ENCODE data around the gene C10orf62.

The C10orf62 gene

DNA sequence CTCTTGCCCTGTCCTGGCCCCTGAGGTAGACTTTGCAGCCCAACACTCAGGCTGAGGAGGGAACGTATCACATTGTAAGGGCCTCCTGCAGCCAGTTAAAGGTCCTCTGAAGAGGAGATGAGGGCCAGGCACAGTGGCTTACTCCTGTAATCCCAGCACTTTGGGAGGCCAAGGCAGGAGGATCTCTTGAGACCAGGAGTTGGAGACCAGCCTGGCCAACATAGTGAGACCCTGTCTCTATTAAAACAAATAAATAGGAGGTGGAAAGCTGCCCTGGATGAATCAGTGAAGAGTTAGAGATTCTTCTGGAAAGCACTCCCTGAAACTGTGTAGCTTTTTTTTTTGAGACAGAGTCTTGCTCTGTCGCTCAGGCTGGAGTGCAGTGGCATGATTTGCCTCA is 2.3 kb upstream of the C10orf62 start:
- FAIRE-seq = no peak

DNA sequence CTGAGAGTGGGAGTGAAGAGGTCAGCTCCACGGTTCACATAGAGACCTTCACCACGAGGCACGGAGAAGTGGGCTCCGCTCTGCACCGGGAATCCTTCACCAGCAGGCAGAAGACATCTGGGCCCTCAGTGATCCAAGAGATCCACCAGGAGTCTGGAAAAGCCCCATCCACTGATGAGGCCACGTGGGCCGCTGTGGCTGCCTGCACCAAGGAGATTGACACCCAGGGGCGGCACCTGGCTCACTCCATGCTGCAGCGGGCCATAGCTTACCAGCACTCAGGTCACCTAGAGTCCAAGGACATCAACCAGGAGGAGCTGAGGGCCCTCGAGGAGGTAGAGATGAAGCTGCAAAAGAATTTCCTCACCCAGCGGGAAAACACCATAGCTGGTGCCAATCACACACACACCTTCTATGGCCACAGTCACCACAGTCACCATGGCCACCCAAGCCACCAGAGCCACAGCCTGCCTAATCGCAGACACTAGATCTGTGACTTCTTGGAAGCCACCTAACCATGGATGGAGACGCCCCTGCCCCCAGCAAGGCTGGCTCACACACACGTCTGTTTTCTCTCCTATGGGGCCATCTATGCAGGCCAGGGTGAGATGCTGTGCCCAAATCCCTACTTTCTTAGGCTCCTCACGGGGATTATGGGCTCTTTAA is 694 bp downstream of the C10orf62 start:
- no peak for FAIRE-seq

DNA sequence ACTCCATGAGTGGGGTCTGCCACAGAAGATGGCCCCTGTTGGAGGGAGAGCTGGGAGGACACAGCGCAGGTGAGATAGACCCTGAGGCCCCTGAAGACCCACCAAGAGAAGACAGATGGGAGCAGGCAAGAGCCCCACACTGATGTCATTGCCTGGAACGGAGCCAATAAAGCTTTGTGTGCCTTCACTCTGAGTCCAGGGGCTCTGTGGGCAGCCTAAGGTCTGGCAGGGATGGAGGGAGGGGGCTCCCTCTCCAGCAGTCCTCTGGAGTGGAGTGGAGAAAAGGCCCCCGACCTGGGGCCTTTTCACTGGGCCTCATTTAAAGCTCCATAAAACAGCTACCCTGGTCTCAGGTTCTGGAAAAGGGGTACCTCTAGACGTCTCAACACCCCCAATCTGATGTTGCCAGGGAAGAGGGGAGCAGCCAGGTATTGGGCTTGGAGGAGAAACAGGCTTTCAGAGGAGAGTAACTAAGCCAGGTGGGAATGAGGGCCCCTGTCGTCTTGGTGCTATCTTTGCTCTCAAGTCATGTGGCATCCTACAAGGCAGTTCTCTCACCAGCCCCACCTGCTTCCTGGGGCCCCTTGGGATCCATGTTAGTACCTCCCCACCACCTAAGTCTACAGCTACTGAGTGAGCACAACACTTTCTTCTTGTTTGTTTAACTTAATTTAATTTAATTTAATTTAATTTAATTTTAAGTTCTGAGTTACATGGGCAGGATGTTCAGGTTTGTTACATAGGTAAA is 1.4 kb downstream of the C10orf62 start:
- FAIRE-seq = no peak

DNA sequence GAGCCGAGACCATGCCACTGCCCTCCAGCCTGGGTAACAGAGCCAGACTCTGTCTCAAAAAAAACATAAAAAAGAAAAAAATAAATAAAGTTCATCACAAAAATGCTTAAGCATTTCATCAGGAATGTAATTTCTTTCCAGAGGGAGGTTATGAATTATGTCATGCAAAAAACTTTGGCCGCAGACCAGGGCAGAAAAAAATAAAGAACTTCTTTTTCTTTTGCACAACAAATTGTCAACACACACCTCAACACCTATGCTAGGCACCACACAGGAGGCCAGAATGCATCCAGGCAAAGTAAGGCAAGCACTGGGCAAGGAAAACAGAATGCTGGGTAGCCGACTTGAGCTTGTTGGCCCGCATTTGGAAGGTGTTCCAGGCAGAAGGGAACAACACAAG is 3.9 kb downstream of the C10orf62 start:
- no peak for FAIRE-seq

DNA sequence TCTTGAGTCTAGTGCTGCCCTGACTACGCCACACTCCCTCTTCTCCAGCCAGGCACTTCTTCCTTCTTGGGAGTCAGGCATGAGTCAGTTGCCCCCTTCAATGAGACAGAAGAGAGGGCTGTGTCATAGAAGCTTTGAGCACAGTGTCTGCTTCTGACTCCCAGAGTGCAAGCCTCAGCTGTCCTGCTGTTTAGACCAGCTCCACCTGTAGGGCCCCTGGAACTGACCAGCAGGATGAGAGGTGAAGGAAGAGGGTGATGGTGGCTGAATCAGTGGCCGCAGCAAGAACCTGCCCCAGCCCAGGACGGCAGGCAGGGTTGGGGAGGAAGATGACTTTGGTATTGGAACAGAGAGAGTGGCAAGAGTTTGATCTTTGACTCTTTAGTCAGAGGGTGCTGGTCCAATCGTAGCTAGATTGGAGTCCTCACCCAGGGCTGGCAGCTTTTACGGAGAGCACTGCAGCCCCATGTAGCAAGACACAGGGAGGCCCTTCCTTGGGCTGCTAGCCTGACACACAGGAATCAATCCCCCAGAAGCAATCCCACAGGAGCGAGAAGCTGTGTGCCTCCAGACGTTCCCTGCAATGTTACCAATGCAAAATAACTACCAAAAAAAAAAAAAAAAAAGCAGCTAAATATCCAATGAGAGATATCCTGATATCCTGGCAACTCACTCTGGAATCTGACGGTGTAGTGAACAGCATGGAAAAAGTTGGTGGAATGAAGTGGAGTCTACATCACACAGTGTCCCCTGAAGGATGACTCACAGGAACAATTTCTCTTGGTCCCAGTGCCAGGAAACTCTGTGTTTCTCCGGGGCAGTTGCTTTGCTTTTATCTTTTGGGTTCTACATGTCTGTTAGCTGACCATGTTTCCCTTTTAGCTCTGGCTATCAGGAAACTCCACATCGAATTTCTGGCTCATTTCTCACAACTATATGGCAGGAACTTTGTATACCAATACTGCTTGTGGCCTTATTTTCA is 6.9 kb downstream of the C10orf62 start:
- FAIRE-seq = peak; percentile 98

DNA sequence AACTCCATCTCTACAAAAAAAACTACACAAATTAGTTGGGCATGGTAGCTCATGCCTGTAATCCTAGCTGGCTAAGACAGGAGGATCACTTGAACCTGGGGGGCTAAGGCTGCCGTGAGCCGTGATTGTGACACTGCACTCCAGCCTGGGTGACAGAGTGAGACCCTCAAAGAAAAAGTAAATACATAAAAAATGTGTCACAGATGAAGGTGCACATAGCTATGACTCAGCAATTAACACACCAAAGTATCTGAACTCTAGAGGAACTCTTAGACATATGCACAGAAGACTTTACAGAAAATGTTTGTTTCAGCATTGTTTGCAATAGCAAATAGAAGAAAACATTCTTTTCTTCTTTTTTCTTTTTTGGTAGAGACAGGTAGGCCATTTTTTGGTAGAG is 8.3 kb downstream of the C10orf62 start:
- no peak for FAIRE-seq

DNA sequence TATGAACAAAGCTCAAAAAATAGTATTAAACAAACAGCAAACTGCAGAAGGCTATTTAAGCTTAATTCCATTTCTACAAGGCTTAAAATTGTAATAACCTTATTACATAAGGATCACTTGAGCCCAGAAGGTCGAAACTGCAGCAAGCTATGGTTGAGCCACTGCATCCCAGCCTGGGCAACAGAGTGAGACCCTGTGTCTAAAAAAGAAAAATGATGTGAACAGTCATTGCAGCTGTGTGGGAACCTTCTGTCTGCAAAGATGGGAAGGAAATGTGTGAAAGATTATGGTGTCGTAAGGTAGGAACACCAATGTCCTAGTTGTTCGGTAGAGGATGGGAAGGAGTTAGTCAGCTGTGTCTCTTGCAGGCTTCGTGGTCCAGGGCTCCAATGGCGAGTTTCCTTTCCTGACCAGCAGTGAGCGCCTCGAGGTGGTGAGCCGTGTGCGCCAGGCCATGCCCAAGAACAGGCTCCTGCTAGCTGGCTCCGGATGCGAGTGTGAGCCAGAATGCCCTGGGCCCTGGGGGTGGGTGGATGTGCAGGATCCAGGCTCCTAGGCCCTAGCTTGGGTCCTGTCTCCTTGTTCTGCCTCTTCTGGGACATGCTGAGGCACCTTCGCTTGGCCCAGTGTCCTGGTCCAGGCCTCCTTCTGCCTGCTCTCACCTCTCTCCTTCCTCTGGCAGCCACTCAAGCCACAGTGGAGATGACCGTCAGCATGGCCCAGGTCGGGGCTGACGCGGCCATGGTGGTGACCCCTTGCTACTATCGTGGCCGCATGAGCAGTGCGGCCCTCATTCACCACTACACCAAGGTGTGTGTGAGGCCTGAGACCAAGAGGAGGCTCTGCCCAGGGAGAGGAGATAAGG is 9.1 kb downstream of the C10orf62 start:
- FAIRE-seq = no peak

DNA sequence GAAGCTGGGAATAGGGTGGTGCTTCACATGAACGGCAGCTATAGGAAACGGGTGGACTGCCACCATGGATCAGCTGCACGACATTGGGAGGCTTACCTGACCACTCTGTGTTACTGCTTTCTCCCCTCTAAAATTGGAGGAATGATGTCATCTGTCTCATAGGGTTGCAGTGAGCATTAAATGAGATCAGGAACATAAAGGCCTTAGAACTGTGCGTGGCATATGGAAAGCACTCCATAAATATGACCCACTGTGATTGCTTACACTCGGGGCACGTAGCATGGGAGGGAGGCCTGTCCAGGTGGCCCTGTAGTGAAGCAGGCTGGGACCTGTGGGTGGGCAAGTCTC is 9.7 kb downstream of the C10orf62 start:
- no peak for FAIRE-seq

DNA sequence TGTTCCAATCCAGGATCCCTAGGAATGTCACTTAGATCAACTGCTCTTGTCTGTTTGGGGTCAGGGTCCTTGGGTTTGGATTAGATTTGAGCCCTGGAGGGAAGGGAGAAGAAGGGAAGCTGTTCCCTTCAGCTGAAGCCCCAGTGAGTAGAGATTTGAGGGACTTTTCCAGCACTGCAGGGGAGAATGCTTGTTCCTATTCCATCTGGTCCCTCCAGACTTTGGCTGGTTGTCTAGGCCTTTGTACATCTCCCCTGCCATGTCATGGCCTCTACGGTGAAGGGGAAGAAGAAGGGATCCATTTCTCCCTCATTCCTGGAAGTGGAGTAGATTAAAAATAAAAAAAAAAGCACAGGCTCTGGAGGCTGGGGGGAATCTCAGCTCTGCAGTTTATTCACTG is 11.1 kb downstream of the C10orf62 start:
- FAIRE-seq = no peak

DNA sequence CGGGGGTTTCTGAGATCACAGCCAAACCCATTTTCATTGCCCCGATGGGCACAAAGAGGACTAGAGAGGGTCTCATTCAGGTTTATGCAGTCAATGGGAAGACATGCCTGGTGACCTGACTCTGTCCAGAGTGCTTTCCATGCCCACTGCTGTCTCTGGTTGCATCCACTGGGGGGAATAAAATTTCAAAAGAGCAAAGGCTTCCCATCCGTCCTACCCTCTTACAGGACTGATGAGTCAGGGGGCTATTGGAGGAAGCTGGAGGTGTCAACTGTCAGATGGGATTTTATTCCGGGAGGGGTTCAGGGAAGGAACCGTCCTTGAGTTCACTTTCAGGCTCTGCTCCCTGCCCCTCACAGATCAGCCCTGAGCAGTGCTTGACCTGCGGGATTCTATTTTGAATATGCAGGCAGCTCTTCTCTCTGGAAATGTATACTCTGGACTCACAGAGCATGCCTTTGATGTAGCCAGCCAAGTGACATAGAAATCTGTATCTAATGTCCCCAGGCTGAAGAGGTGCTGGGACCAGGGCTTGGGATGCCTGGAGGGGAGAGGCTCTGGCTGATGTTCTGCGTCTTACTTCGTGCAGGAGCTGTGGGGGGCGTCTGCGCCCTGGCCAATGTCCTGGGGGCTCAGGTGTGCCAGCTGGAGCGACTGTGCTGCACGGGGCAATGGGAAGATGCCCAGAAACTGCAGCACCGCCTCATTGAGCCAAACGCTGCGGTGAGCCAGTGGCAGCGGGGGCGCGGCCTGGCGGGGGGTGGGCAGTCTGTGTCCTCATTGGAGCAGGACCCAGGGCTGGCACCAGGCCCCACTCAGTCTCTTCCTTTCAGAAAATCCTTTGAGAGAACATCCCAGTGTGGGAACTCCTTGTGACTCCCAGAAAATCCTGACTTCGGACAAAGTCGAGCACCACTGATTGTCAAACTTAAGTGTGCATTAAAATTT is 12.0 kb downstream of the C10orf62 start:
- no peak for FAIRE-seq

DNA sequence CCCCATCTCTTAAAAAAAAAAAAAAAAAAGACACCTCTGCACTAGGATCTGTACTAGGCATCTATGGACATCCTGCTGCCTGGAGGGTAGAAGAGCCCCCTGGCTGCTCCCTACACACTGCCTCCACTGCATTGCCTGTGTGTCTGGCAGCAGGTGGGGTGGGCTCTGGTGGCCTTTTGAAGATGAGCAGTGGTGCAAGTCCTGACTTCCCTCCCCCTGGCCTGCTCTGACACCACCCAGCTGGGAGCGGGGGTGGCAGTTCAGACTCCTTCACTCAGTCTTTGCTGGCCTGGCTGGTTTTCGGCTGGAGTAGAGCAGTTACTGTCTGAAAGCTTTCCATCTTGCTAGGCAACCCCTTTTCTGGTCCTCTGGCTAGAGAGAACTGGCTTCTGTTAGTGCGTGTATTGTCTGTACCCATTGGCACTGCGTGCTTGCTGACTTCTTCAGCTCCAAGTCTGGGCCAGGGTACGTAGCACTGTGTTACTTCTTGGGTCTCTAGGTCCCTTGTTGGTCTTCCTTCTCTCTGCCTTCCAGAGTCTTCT is 17.6 kb downstream of the C10orf62 start:
- no peak for FAIRE-seq

DNA sequence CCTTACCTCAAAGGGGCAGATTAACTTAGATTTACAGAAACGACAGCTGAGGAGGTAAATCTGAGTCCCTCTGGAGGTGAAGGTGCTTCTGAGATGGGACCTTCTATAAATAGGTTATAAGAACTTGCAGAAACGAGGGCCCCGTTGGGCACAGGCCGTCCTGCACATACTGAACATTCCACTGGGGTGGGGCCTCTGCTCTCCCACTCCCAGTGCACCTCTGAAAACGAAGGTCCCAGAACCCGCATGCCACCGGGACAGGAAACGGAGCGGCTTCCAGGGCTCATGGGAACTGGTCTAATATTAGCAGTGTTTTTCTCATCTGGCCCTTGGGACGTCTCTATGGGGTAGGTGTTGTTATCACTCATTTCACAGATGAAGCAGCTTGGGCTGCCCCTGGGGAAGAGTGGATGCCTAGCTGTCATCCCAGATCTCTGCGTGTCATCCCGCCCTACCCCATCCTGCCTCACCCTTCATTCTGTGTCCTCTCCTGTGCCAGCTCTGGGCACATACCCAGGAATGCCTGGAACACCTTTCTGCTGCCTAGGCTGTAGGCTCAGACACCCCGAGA is 19.6 kb downstream of the C10orf62 start:
- no peak for FAIRE-seq

DNA sequence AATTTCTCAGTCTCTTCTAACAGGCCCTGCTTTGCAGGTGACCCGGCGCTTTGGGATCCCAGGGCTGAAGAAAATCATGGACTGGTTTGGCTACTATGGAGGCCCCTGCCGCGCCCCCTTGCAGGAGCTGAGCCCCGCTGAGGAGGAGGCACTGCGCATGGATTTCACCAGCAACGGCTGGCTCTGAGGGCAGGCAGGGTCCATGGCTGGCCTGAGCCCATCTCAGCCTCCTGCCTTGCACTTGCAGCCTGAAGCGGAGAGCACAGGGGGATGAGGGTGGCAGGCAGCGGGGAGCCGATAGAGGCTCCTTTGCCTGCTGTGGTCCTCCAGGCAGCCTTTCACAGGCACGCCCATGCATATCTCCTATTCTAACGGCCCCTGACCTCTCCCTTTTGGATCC is 22.0 kb downstream of the C10orf62 start:
- no peak for FAIRE-seq

DNA sequence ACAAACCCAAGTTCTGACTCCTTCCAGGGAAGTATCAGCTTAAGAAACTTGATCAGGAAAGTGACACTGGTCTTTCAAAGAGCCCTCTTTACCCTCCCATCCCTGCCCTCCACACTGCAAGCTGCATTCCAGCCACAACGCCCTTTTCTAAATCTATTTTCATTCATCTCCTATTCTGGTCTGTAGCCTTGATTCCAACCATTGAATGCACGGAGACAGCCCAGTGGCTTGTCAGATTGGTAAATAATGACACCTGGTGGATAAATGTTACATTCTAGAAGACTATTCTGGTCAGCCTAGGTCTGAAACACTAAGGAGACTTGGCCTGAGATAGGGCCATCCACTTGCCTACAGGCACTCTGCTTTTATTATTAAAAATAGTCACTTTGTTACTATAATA is 22.9 kb downstream of the C10orf62 start:
- FAIRE-seq = peak; percentile 96

DNA sequence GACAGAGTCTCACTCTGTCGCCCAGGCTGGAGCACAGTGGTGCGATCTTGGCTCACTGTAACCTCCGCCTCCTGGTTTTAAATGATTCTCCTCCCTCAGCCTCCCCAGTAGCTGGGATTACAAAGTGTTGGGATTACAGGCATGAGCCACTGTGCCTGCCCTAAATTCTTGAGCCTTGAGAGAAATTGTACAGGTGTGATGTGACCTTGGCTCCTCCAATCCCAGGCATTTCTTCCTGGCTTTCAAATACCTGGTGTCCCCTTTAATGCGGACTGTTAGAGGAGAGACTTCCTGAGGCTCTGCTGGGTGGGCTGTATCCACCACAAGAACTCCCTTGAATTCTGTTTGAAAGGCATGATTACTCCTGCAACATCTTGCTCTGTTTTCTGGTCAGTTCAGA is 28.8 kb downstream of the C10orf62 start:
- FAIRE-seq = no peak

DNA sequence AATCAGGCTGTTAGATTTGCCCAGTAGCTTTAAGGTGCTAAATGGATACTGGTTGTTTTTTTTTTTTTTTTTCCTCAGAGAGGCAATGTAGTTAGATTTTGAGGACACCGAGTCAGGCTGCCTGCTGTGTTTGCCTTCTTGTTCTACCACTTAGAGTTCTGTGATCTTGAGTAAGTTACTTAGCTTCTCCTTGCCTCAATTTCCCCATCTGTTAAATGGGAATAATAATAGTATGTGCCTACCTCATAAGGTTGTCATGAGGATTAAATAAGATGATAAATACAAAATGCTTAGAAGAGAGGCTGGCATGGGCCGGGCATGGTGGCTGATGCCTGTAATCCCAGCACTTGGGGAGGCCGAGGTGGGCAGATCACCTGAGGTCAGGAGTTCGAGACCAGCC is 29.2 kb downstream of the C10orf62 start:
- FAIRE-seq = no peak

DNA sequence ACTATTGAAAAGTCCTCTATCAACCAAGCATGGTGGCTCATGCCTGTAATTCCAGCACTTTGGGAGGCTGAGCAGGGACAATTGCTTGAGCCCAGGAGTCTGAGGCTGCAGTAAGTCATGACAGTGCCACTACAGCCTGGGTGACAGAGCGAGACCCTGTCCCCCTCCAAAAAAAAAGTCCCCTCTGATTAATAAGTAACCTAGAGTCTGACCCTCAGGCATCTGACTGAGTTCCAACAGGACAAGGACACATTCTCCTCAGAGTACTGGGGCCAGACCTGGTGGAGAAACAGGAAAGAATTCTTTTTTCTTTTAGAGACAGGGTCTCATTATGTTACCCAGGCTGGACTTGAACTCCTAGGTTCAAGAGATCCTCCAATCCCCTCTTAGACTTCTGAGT is 33.8 kb downstream of the C10orf62 start:
- FAIRE-seq = no peak

DNA sequence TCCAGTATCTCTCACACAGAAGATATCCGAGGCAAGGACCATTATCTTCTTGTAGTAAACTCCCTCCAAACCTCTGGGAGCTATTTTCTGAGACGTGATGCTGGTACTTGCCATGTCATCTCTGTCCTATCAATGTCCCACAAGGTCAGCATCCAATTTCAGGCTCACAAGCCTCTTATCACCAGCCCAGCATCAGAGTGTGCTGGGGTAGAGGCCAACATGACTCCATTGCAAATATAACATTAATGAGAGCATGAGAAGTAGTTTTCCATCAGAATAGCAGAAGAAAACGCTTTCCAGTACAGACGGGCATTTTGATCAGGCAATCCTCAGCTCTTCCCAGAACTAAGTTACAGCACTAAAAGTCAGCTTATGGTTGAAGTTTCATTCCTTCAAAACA is 38.2 kb downstream of the C10orf62 start:
- no peak for FAIRE-seq

DNA sequence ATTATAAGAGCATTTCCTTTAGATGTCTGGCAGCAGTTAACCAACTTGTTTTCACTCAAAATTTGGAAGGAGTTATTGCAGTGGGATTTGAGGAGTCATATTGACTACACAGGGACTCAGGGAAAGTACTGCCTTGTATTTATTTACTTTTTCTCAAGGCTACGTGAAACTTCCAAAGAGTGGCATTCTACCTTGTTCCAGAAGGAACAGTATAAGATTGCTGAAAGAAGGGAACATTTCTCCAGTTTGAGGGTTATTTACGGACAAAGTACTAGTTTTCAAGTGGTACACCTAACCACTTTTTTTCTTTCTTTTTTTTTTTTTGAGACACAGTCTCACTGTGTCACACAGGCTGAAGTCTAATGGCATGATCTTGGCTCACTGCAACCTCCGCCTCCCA is 38.7 kb downstream of the C10orf62 start:
- no peak for FAIRE-seq

DNA sequence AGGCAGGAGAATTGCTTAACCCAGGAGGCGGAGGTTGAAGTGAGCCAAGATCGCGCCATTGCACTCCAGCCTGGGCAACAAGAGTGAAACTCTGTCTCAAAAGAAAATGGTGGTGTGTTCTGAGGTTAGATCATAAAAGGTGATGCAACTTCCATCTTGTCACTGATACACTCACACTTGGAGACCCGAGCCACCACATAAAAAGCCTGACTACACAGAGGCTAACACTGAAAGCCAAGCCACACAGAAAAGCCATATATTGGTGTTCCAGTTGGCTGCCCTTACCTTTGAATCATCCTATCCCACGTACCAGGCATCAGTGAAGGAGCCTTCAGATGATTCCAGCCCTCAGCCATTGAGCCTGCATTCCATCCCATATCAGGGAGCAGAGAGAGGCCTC is 39.8 kb downstream of the C10orf62 start:
- no peak for FAIRE-seq

DNA sequence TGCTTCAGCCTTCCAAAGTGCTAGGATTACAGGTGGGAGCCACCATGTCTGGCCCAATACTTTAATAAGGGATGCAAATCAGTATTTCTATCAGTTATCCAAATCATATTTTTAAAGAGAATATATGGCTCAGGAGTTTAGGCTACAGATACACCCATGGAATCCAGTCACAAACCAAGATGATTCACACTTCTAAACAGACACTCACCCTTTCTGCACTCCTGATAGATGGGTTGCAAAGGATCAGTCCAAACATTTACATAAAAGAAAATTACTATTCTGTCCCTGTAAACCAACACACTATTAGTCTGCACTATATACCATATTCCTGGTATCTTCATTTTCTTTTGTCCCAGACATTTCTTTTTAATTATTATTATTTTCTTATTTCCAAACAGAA is 41.6 kb downstream of the C10orf62 start:
- no peak for FAIRE-seq

All from A204.1 (cell line).